HepG2 (cell line): ENCODE results near the gene DNAJB6.

ENCODE experiments used
- BHLHE40 ChIP-seq: IDR thresholded peaks from 2 replicates; pipeline ENCODE4 v1.6.1; 2011; ENCODE audit warnings: low read length, improper control_type of control experiment
- CCDC6 ChIP-seq: sonication (generic); formaldehyde crosslinking; IDR thresholded peaks from 2 replicates; pipeline ENCODE4 v1.8.1; 2022; ENCODE audit warnings: mild to moderate bottlenecking, missing genetic modification reagents, moderate library complexity
- CTCF ChIP-seq: sonication (generic); formaldehyde crosslinking; IDR thresholded peaks from 2 replicates; pipeline ENCODE4 v1.5.0; 2020; ENCODE audit warnings: mild to moderate bottlenecking, missing genetic modification reagents, moderate library complexity
- MEIS1 ChIP-seq: sonication (generic); formaldehyde crosslinking; IDR thresholded peaks from 2 replicates; pipeline ENCODE4 v1.9.0; 2021; ENCODE audit warnings: mild to moderate bottlenecking, missing genetic modification reagents, moderate library complexity, borderline replicate concordance
- POLR2A ChIP-seq, 2 experiments: IDR thresholded peaks; 2 replicates each; pipeline ENCODE4 v1.6.1; 2011; ENCODE audit warnings: low read depth in 2 of 2, low read length in 2 of 2, mild to moderate bottlenecking in 1 of 2, moderate library complexity in 1 of 2; ENCODE audit not compliant: insufficient read depth in 1 of 2
- RAD21 ChIP-seq: fragments of 450-650 bp; formaldehyde crosslinking; IDR thresholded peaks from 2 replicates; pipeline ENCODE4 v1.5.0; 2020; ENCODE audit warnings: mild to moderate bottlenecking
- TCF12 ChIP-seq, 2 experiments: fragments of 450-650 bp in 1 of 2; sonication (generic) in 1 of 2; formaldehyde crosslinking in 1 of 2; IDR thresholded peaks; 2 replicates each; pipeline versions ENCODE4 v1.6.1 to v1.8.0; 2017 to 2022; ENCODE audit warnings: antibody characterized with exemption in 1 of 2, mild to moderate bottlenecking in 1 of 2, missing genetic modification reagents in 1 of 2, moderate library complexity in 1 of 2
- ZBTB1 ChIP-seq: sonication (generic); formaldehyde crosslinking; IDR thresholded peaks from 2 replicates; pipeline ENCODE4 v1.4.0; 2020; ENCODE audit warnings: missing genetic modification reagents, borderline replicate concordance
- ZNF598 ChIP-seq: sonication (generic); formaldehyde crosslinking; IDR thresholded peaks from 2 replicates; pipeline ENCODE4 v1.5.1; 2020; ENCODE audit warnings: mild to moderate bottlenecking, missing genetic modification reagents, borderline replicate concordance
- TF ChIP-seq, protein P1 (sequence below): IDR thresholded peaks from 2 replicates; pipeline ENCODE4 v1.6.1; 2016; ENCODE audit warnings: low read depth, borderline replicate concordance

DNA sequence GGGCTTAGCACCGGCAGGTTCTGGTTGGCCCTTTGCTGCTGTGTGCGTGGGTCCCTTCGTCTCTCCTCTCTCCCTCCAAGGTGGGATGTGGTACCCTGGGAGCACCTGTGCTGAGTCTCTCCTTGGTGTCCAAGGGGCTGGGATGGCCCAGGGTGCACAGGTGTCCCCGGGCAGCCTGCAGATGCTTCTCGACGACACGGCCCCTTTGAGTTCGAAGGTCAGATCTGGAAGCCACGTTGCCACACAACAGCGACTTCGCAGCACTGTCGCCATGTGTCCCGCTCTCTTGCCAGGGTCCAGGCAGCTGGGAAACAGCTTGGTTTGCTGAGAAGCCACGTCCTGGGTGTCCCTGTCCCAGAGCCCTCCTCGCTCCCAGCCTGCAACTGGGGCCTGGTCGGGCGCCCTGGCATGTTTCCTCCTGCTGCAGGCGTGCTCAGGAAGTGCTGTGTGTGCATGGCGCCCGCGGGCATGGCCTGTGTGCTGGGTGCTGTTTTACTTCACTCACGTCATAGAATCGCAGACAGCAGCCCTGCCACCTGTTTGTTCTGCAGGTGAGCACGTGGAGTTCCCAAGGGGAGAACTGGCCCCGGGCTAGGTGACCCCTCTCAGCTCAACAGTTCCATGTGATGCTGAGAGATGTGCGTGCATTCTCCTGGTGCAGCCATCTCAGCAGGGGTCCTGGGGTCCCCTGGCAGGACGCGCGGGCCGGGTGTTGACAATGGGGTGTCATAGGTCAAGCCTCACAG is 70.9 kb downstream of the DNAJB6 start:
- TF ChIP-seq TCF12 (IDR thresholded peaks at IDR 0.05) (no peak), TCF12 (CRISPR knock-in tag; IDR thresholded peaks at IDR 0.05) (no peak), ZBTB1 (CRISPR knock-in tag) (no peak), POLR2A (IDR thresholded peaks at IDR 0.05; ENCODE audit: insufficient read depth in 1 of 2, low read depth in 2 of 2, low read length in 2 of 2) (no peak), RAD21 (CRISPR knock-in tag) (no peak), CCDC6 (no peak), BHLHE40 (no peak), ZNF598 (no peak), MEIS1 (CRISPR knock-in tag) (no peak), CTCF (no peak)
- TF ChIP-seq, protein P1, sequence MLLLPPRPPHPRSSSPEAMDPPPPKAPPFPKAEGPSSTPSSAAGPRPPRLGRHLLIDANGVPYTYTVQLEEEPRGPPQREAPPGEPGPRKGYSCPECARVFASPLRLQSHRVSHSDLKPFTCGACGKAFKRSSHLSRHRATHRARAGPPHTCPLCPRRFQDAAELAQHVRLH = no peak
